ENCODE measurements around the gene ANHX.

Gene ANHX

GRCh38 chr12:133236144-133236543, 467 bp upstream of the ANHX start:
- peaks cover 9% of the 10 kb centered on the region for H3K36me3 Mint-ChIP-seq (ENCODE audit: low read depth)
- no peak overlapping the region for H3K27ac Mint-ChIP-seq
- no peak overlapping the region for H3K4me3 Mint-ChIP-seq
- H3K27me3 Mint-ChIP-seq (ENCODE audit: low read depth) = peaks cover 3% of the 10 kb centered on the region
- H3K9me3 Mint-ChIP-seq = peaks cover 59% of the 10 kb centered on the region
- no peaks in the 10 kb centered on the region for H3K4me1 Mint-ChIP-seq
- no peak for TF ChIP-seq CTCF (IDR thresholded peaks at IDR 0.05; ENCODE audit: unreplicated experiment in 3 of 3)

GRCh38 chr12:133234971-133235370, 706 bp downstream of the ANHX start:
- H3K4me1 Mint-ChIP-seq = no peaks in the 10 kb centered on the region

GRCh38 chr12:133233993-133234564, 1.6 kb downstream of the ANHX start:
- peaks cover 14% of the 10 kb centered on the region for H3K36me3 Mint-ChIP-seq (ENCODE audit: low read depth)
- no peak overlapping the region for H3K4me3 Mint-ChIP-seq
- H3K27me3 Mint-ChIP-seq (ENCODE audit: low read depth) = peaks cover 3% of the 10 kb centered on the region

More at GRCh38 chr12:133234971-133235370, 706 bp downstream of the ANHX start:
- Mint-ChIP-seq H3K4me3 (no peak overlapping the region), H3K9me3 (peaks cover 57% of the 10 kb centered on the region), H3K27me3 (ENCODE audit: low read depth) (peaks cover 3% of the 10 kb centered on the region), H3K36me3 (ENCODE audit: low read depth) (peaks cover 9% of the 10 kb centered on the region), H3K27ac (no peak overlapping the region)
- TF ChIP-seq CTCF (IDR thresholded peaks at IDR 0.05; ENCODE audit: unreplicated experiment in 3 of 3) = no peak

GRCh38 chr12:133233006-133233405, 2.7 kb downstream of the ANHX start:
- Mint-ChIP-seq H3K9me3 (peaks cover 61% of the 10 kb centered on the region), H3K27me3 (ENCODE audit: low read depth) (peaks cover 3% of the 10 kb centered on the region), H3K4me3 (no peak overlapping the region), H3K27ac (no peak overlapping the region), H3K36me3 (ENCODE audit: low read depth) (peaks cover 22% of the 10 kb centered on the region), H3K4me1 (no peaks in the 10 kb centered on the region)
- no peak for TF ChIP-seq CTCF (IDR thresholded peaks at IDR 0.05; ENCODE audit: unreplicated experiment in 3 of 3)

More at GRCh38 chr12:133233993-133234564, 1.6 kb downstream of the ANHX start:
- Mint-ChIP-seq H3K9me3 (peaks cover 57% of the 10 kb centered on the region), H3K4me1 (no peaks in the 10 kb centered on the region), H3K27ac (no peak overlapping the region)
- TF ChIP-seq CTCF (IDR thresholded peaks at IDR 0.05; ENCODE audit: unreplicated experiment in 3 of 3) = no peak

- peaks cover 3% of the 10 kb centered on the region for H3K27me3 Mint-ChIP-seq (ENCODE audit: low read depth)
- peaks cover 17% of the 10 kb centered on the region for H3K36me3 Mint-ChIP-seq (ENCODE audit: low read depth)
- no peak overlapping the region for H3K4me3 Mint-ChIP-seq
- no peak for TF ChIP-seq CTCF (IDR thresholded peaks at IDR 0.05; ENCODE audit: unreplicated experiment in 3 of 3)
- peaks cover 61% of the 10 kb centered on the region for H3K9me3 Mint-ChIP-seq
- H3K4me1 Mint-ChIP-seq = no peaks in the 10 kb centered on the region
- H3K27ac Mint-ChIP-seq = no peak overlapping the region
Measured at GRCh38 chr12:133231001-133231400, 4.7 kb downstream of the ANHX start.

- H3K4me1 Mint-ChIP-seq = no peaks in the 10 kb centered on the region
- H3K36me3 Mint-ChIP-seq (ENCODE audit: low read depth) = peaks cover 12% of the 10 kb centered on the region
- no peaks in the 10 kb centered on the region for H3K27me3 Mint-ChIP-seq (ENCODE audit: low read depth)
Measured at GRCh38 chr12:133227281-133227852, 8.3 kb downstream of the ANHX start.

More at GRCh38 chr12:133227281-133227852, 8.3 kb downstream of the ANHX start:
- H3K27ac Mint-ChIP-seq = no peak overlapping the region
- no peak overlapping the region for H3K4me3 Mint-ChIP-seq
- no peak for TF ChIP-seq CTCF (IDR thresholded peaks at IDR 0.05; ENCODE audit: unreplicated experiment in 3 of 3)
- peaks cover 56% of the 10 kb centered on the region for H3K9me3 Mint-ChIP-seq
